ENCODE results near the gene PPP2R5E. TPM values are rescaled to one million over a fixed set of nuclear protein-coding genes. Genes with fewer than 3 reads are reported as not detected.

The PPP2R5E gene
- total and polyA plus RNA-seq, 4 donors, result 6.0 to 13.1 (median 8.4) TPM

DNA sequence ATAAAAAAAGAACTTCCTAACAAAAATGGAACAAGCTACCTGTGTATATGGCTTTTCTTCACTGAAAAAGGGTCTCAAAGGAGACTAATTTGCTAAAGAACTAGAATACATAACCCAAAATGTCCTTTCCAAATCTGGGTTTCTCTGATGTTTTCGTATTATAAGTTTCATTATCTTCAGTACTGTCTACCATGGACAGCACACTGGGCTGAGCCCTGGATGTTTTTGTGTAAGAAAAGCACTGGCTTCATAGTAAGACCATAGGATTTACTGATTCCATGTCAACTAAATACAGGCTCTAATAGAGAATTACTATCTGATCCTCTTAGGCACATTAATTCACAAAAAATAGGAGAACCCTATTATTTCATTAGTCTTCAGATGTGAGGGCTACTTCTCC lies 130.2 kb downstream of the PPP2R5E start:
- TF ChIP-seq, protein P1, sequence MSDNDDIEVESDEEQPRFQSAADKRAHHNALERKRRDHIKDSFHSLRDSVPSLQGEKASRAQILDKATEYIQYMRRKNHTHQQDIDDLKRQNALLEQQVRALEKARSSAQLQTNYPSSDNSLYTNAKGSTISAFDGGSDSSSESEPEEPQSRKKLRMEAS (IDR thresholded peaks at IDR 0.05), result no peak
- TF ChIP-seq, protein P2, sequence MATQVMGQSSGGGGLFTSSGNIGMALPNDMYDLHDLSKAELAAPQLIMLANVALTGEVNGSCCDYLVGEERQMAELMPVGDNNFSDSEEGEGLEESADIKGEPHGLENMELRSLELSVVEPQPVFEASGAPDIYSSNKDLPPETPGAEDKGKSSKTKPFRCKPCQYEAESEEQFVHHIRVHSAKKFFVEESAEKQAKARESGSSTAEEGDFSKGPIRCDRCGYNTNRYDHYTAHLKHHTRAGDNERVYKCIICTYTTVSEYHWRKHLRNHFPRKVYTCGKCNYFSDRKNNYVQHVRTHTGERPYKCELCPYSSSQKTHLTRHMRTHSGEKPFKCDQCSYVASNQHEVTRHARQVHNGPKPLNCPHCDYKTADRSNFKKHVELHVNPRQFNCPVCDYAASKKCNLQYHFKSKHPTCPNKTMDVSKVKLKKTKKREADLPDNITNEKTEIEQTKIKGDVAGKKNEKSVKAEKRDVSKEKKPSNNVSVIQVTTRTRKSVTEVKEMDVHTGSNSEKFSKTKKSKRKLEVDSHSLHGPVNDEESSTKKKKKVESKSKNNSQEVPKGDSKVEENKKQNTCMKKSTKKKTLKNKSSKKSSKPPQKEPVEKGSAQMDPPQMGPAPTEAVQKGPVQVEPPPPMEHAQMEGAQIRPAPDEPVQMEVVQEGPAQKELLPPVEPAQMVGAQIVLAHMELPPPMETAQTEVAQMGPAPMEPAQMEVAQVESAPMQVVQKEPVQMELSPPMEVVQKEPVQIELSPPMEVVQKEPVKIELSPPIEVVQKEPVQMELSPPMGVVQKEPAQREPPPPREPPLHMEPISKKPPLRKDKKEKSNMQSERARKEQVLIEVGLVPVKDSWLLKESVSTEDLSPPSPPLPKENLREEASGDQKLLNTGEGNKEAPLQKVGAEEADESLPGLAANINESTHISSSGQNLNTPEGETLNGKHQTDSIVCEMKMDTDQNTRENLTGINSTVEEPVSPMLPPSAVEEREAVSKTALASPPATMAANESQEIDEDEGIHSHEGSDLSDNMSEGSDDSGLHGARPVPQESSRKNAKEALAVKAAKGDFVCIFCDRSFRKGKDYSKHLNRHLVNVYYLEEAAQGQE (IDR thresholded peaks at IDR 0.05), result peak; percentile 97
- no peak for TF ChIP-seq TAF1 (conservative IDR thresholded peaks at IDR 0.05)
- no peak for TF ChIP-seq FOXA1 (IDR thresholded peaks at IDR 0.05)
- TF ChIP-seq RAD21 (IDR thresholded peaks at IDR 0.05), result no peak
- TF ChIP-seq NR2F2 (IDR thresholded peaks at IDR 0.05), result no peak
- no peak for TF ChIP-seq RXRA (IDR thresholded peaks at IDR 0.05)
- H3K27me3 ChIP-seq (ENCODE audit: control insufficient read depth in 4 of 4, insufficient read depth in 4 of 4, low read length in 3 of 4), result no peaks in the 10 kb centered on the region
- no peak overlapping the region for H3K9ac ChIP-seq (ENCODE audit: low read depth in 1 of 2, low read length in 2 of 2)
- DNase-seq (ENCODE audit: low spot score), result no peak
- no peak overlapping the region for H3K27ac ChIP-seq (ENCODE audit: low read depth in 1 of 2, low read length in 2 of 2)
- H3K36me3 ChIP-seq (ENCODE audit: control insufficient read depth in 4 of 4, insufficient read depth in 3 of 4, low read depth in 1 of 4, low read length in 3 of 4), result peaks cover 0 to 3% (median 1%) of the 10 kb centered on the region in 4 donors
- H3K9me3 ChIP-seq (ENCODE audit: control insufficient read depth in 4 of 4, low read length in 3 of 4), result no peaks in the 10 kb centered on the region
- 96% methylated on average over 1 of the region's 1 CpG for WGBS
- peaks cover 0 to 1% (median 0%) of the 10 kb centered on the region in 4 donors for H3K4me1 ChIP-seq (ENCODE audit: control insufficient read depth in 4 of 4, insufficient read depth in 4 of 4, low read length in 3 of 4)
- no peak overlapping the region for H3K4me3 ChIP-seq (ENCODE audit: low read depth in 1 of 3, low read length in 3 of 3)

DNA sequence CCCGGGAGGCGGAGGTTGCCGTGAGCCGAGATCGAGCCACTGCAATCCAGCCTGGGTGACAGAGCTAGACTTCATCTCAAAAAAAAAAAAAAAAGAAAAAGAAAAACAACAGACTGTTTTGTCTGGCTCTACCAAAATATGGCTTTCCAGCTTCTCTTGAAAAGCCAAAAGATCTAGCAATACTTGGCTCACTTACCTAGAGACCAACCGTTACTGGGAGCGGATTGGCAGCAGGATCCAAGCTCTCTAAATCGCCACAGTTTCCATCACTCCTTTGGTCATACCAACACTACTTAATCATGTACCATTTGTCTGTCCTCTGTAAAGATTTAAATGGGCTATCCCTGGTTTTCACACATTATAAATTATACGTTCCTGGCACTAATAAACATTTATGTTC lies 136.8 kb downstream of the PPP2R5E start:
- TF ChIP-seq RAD21 (IDR thresholded peaks at IDR 0.05) (no peak), FOXA1 (IDR thresholded peaks at IDR 0.05) (no peak)
- Histone ChIP-seq H3K4me1 (ENCODE audit: control insufficient read depth in 4 of 4, insufficient read depth in 4 of 4, low read length in 3 of 4) (no peaks in the 10 kb centered on the region), H3K4me3 (ENCODE audit: low read depth in 1 of 3, low read length in 3 of 3) (no peak overlapping the region), H3K27ac (ENCODE audit: low read depth in 1 of 2, low read length in 2 of 2) (no peak overlapping the region), H3K9ac (ENCODE audit: low read depth in 1 of 2, low read length in 2 of 2) (no peak overlapping the region), H3K9me3 (ENCODE audit: control insufficient read depth in 4 of 4, low read length in 3 of 4) (no peaks in the 10 kb centered on the region), H3K27me3 (ENCODE audit: control insufficient read depth in 4 of 4, insufficient read depth in 4 of 4, low read length in 3 of 4) (no peaks in the 10 kb centered on the region), H3K36me3 (ENCODE audit: control insufficient read depth in 4 of 4, insufficient read depth in 3 of 4, low read depth in 1 of 4, low read length in 3 of 4) (peaks cover 0 to 5% (median 1%) of the 10 kb centered on the region in 4 donors)
- WGBS, result 96% methylated on average over 9 of the region's 9 CpGs
- DNase-seq (ENCODE audit: low spot score), result no peak

DNA sequence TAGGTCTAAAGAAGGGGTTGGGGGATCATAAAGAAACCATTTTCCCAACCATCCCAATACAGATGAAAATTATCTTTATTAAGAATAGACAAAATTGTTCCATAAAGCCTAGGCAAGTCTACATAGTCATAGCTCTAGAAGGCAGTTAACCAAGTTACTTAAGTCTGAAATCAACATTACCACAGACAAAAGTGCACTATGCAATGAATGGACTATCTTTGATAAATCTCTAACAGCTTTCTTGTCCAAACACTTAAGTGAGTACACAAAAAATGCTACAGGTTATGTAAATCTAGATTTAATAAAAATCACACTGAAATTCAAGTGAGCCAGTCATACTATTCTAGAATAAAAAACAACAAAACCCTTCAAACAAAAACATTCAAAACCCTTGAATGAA lies 137.5 kb downstream of the PPP2R5E start:
- peaks cover 0 to 5% (median 1%) of the 10 kb centered on the region in 4 donors for H3K36me3 ChIP-seq (ENCODE audit: control insufficient read depth in 4 of 4, insufficient read depth in 3 of 4, low read depth in 1 of 4, low read length in 3 of 4)
- no peak overlapping the region for H3K4me3 ChIP-seq (ENCODE audit: low read depth in 1 of 3, low read length in 3 of 3)
- H3K4me1 ChIP-seq (ENCODE audit: control insufficient read depth in 4 of 4, insufficient read depth in 4 of 4, low read length in 3 of 4), result no peaks in the 10 kb centered on the region
- H3K27me3 ChIP-seq (ENCODE audit: control insufficient read depth in 4 of 4, insufficient read depth in 4 of 4, low read length in 3 of 4), result no peaks in the 10 kb centered on the region
- H3K9me3 ChIP-seq (ENCODE audit: control insufficient read depth in 4 of 4, low read length in 3 of 4), result no peaks in the 10 kb centered on the region
- H3K27ac ChIP-seq (ENCODE audit: low read depth in 1 of 2, low read length in 2 of 2), result no peak overlapping the region
- no peak for DNase-seq (ENCODE audit: low spot score)
- H3K9ac ChIP-seq (ENCODE audit: low read depth in 1 of 2, low read length in 2 of 2), result no peak overlapping the region
- TF ChIP-seq JUND (IDR thresholded peaks at IDR 0.05), result no peak

DNA sequence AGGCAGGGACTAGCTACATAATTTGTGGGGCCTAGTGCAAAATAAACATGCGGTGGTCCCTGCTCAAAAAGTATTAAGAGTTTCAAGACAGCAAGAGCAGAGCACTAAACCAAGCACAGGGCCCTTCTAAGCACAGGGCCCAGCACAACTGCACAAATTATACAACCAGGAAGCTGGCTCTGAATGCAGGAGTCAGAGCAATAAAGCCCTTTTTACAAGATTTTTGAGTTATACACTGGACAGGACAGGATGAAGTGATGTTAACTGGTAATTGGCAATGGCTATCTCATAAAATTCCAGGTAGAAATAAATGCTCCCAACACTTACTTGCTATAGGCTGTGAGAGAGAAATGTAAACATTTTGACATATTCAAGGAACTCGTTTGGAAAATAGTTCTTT lies 138.3 kb downstream of the PPP2R5E start:
- WGBS, result 94% methylated on average over 2 of the region's 2 CpGs
- TF ChIP-seq TAF1 (conservative IDR thresholded peaks at IDR 0.05), result no peak
- TF ChIP-seq RXRA (IDR thresholded peaks at IDR 0.05), result no peak
- no peak for TF ChIP-seq GABPA (IDR thresholded peaks at IDR 0.05 in 1 of 2, conservative IDR thresholded peaks at IDR 0.05 in 1 of 2)
- no peak for TF ChIP-seq YY1 (IDR thresholded peaks at IDR 0.05)
- TF ChIP-seq, protein P1 (IDR thresholded peaks at IDR 0.05), result no peak
- TF ChIP-seq, protein P3, sequence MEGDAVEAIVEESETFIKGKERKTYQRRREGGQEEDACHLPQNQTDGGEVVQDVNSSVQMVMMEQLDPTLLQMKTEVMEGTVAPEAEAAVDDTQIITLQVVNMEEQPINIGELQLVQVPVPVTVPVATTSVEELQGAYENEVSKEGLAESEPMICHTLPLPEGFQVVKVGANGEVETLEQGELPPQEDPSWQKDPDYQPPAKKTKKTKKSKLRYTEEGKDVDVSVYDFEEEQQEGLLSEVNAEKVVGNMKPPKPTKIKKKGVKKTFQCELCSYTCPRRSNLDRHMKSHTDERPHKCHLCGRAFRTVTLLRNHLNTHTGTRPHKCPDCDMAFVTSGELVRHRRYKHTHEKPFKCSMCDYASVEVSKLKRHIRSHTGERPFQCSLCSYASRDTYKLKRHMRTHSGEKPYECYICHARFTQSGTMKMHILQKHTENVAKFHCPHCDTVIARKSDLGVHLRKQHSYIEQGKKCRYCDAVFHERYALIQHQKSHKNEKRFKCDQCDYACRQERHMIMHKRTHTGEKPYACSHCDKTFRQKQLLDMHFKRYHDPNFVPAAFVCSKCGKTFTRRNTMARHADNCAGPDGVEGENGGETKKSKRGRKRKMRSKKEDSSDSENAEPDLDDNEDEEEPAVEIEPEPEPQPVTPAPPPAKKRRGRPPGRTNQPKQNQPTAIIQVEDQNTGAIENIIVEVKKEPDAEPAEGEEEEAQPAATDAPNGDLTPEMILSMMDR (IDR thresholded peaks at IDR 0.05; ENCODE audit: low read depth, low read length, missing input control), result no peak
- no peak for TF ChIP-seq HNF4A (conservative IDR thresholded peaks at IDR 0.05)
- no peak for TF ChIP-seq SP1 (IDR thresholded peaks at IDR 0.05)
- TF ChIP-seq HNF4G (IDR thresholded peaks at IDR 0.05), result no peak
- TF ChIP-seq FOXA2 (IDR thresholded peaks at IDR 0.05), result no peak
- TF ChIP-seq, protein P4, sequence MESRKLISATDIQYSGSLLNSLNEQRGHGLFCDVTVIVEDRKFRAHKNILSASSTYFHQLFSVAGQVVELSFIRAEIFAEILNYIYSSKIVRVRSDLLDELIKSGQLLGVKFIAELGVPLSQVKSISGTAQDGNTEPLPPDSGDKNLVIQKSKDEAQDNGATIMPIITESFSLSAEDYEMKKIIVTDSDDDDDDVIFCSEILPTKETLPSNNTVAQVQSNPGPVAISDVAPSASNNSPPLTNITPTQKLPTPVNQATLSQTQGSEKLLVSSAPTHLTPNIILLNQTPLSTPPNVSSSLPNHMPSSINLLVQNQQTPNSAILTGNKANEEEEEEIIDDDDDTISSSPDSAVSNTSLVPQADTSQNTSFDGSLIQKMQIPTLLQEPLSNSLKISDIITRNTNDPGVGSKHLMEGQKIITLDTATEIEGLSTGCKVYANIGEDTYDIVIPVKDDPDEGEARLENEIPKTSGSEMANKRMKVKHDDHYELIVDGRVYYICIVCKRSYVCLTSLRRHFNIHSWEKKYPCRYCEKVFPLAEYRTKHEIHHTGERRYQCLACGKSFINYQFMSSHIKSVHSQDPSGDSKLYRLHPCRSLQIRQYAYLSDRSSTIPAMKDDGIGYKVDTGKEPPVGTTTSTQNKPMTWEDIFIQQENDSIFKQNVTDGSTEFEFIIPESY (IDR thresholded peaks at IDR 0.05), result no peak
- no peak for TF ChIP-seq FOXA1 (IDR thresholded peaks at IDR 0.05)
- TF ChIP-seq RAD21 (IDR thresholded peaks at IDR 0.05), result no peak
- TF ChIP-seq, protein P5, sequence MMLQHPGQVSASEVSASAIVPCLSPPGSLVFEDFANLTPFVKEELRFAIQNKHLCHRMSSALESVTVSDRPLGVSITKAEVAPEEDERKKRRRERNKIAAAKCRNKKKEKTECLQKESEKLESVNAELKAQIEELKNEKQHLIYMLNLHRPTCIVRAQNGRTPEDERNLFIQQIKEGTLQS (IDR thresholded peaks at IDR 0.05), result no peak

More for the DNA sequence above, 138.3 kb downstream of the PPP2R5E start:
- H3K4me1 ChIP-seq (ENCODE audit: control insufficient read depth in 4 of 4, insufficient read depth in 4 of 4, low read length in 3 of 4), result no peaks in the 10 kb centered on the region
- H3K36me3 ChIP-seq (ENCODE audit: control insufficient read depth in 4 of 4, insufficient read depth in 3 of 4, low read depth in 1 of 4, low read length in 3 of 4), result peaks cover 0 to 6% (median 4%) of the 10 kb centered on the region in 4 donors
- no peak overlapping the region for H3K9ac ChIP-seq (ENCODE audit: low read depth in 1 of 2, low read length in 2 of 2)
- H3K9me3 ChIP-seq (ENCODE audit: control insufficient read depth in 4 of 4, low read length in 3 of 4), result no peaks in the 10 kb centered on the region
- DNase-seq (ENCODE audit: low spot score), result no peak
- H3K27me3 ChIP-seq (ENCODE audit: control insufficient read depth in 4 of 4, insufficient read depth in 4 of 4, low read length in 3 of 4), result no peaks in the 10 kb centered on the region
- H3K4me3 ChIP-seq (ENCODE audit: low read depth in 1 of 3, low read length in 3 of 3), result no peak overlapping the region
- H3K27ac ChIP-seq (ENCODE audit: low read depth in 1 of 2, low read length in 2 of 2), result no peak overlapping the region

Measured in liver (tissue), 9 donors.